IMR-90 (cell line): ENCODE measurements around the gene MYO10.

Experiments
- CEBPB ChIP-seq: IDR thresholded peaks from 2 replicates; pipeline ENCODE4 v1.6.1; 2012; ENCODE audit warnings: low read depth, low read length, improper control_type of control experiment
- CTCF ChIP-seq: conservative IDR thresholded peaks from 2 replicates; pipeline ENCODE4 v1.5.1; 2012; ENCODE audit warnings: mild to moderate bottlenecking, low read depth, low read length, improper control_type of control experiment
- MAZ ChIP-seq: IDR thresholded peaks from 2 replicates; pipeline ENCODE4 v1.6.1; 2012; ENCODE audit warnings: low read depth, mild to moderate bottlenecking, low read length, improper control_type of control experiment, moderate library complexity, borderline replicate concordance
- MXI1 ChIP-seq: IDR thresholded peaks from 2 replicates; pipeline ENCODE4 v1.6.1; 2012; ENCODE audit warnings: low read depth, mild to moderate bottlenecking, low read length, moderate library complexity, borderline replicate concordance
- RCOR1 ChIP-seq: IDR thresholded peaks from 2 replicates; pipeline ENCODE4 v1.6.1; 2012; ENCODE audit warnings: mild to moderate bottlenecking, low read length, improper control_type of control experiment; ENCODE audit not compliant: insufficient replicate concordance
- RFX5 ChIP-seq: IDR thresholded peaks from 2 replicates; pipeline ENCODE4 v1.8.0; 2012; ENCODE audit warnings: low read depth, mild to moderate bottlenecking, low read length, moderate library complexity

GRCh38 chr5:16744164-16744880 lies 191.8 kb downstream of the MYO10 start:
- TF ChIP-seq RCOR1 (no peak), MXI1 (no peak), RFX5 (no peak), CEBPB (peak; percentile 38; the same call in 1 of the 2 replicates), CTCF (no peak), MAZ (no peak)
